Neural cell (in vitro differentiated cells): ENCODE results near the gene TMEM63B. TPM values are rescaled to one million over a fixed set of nuclear protein-coding genes. Genes with fewer than 3 reads are reported as not detected.

Source experiments
- H2AFZ ChIP-seq: fragments of 200-600, 300-800 bp; sonication (generic), shearing (Covaris generic); 2 replicates; pipeline ENCODE4 v1.6.0; 2014; ENCODE audit warnings: low read depth, mild to moderate bottlenecking, antibody characterized with exemption, low read length, moderate library complexity
- H3F3A ChIP-seq: fragments of 200-600 bp; shearing (Covaris generic); 2 replicates; pipeline ENCODE4 v1.6.1; 2016; ENCODE audit warnings: mild to moderate bottlenecking, moderate library complexity, mixed read lengths, antibody characterized with exemption, low read length; ENCODE audit not compliant: insufficient read depth, poor library complexity, severe bottlenecking
- H3K27ac ChIP-seq: fragments of 200-600, 300-800 bp; sonication (generic), shearing (Covaris generic); 2 replicates; pipeline ENCODE4 v1.5.1; 2014; ENCODE audit warnings: mild to moderate bottlenecking, low read length, moderate library complexity
- H3K27me3 ChIP-seq: fragments of 300-800, 200-600 bp; sonication (generic), shearing (Covaris generic); 2 replicates; pipeline ENCODE4 v1.6.0; 2014; ENCODE audit warnings: mild to moderate bottlenecking, low read depth, low read length, moderate library complexity; ENCODE audit not compliant: insufficient read depth
- H3K36me3 ChIP-seq: fragments of 300-800, 200-600 bp; sonication (generic), shearing (Covaris generic); 2 replicates; pipeline ENCODE4 v1.5.1; 2014; ENCODE audit warnings: mild to moderate bottlenecking, antibody characterized with exemption, low read length, moderate library complexity; ENCODE audit not compliant: insufficient read depth
- H3K4me2 ChIP-seq: fragments of 300-800, 200-600 bp; sonication (generic), shearing (Covaris generic); 2 replicates; pipeline ENCODE4 v1.6.0; 2014; ENCODE audit warnings: mild to moderate bottlenecking, low read length
- H3K4me3 ChIP-seq: fragments of 300-800, 200-600 bp; sonication (generic), shearing (Covaris generic); 2 replicates; pipeline ENCODE4 v1.5.1; 2014; ENCODE audit warnings: mild to moderate bottlenecking, low read length, moderate library complexity
- H3K79me2 ChIP-seq: fragments of 200-600 bp; shearing (Covaris generic); replicated peaks from 2 replicates; pipeline ENCODE4 v1.6.0; 2014; ENCODE audit warnings: mild to moderate bottlenecking, low read length, moderate library complexity; ENCODE audit not compliant: insufficient read depth
- H3K9ac ChIP-seq: fragments of 300-800, 200-600 bp; sonication (generic), shearing (Covaris generic); 2 replicates; pipeline ENCODE4 v1.6.1; 2016; ENCODE audit warnings: mild to moderate bottlenecking, low read length, mixed read lengths
- H3K9me2 ChIP-seq: fragments of 200-600 bp; shearing (Covaris generic); 2 replicates; pipeline ENCODE4 v1.6.1; 2016; ENCODE audit warnings: mild to moderate bottlenecking, low read length, mixed read lengths; ENCODE audit not compliant: insufficient read depth
- H3K9me3 ChIP-seq: fragments of 200-600, 300-800 bp; sonication (generic), shearing (Covaris generic); 2 replicates; pipeline ENCODE4 v1.6.1; 2016; ENCODE audit warnings: mild to moderate bottlenecking, mixed run types, low read length, moderate library complexity, mixed read lengths
- H4K20me1 ChIP-seq: fragments of 200-600 bp; shearing (Covaris generic); 2 replicates; pipeline ENCODE4 v1.6.1; 2016; ENCODE audit warnings: mild to moderate bottlenecking, mixed run types; ENCODE audit not compliant: insufficient read depth
- EP300 ChIP-seq: fragments of 450-650 bp; conservative IDR thresholded peaks from 2 replicates; pipeline ENCODE4 v1.6.1; 2014; ENCODE audit warnings: antibody characterized with exemption, mild to moderate bottlenecking, moderate library complexity; ENCODE audit not compliant: poor library complexity, severe bottlenecking
- EZH2 ChIP-seq: fragments of 200-600, 300-800 bp; shearing (Covaris generic), sonication (generic); IDR thresholded peaks from 2 replicates; pipeline ENCODE4 v1.6.1; 2014; ENCODE audit warnings: antibody characterized with exemption, low read length, borderline replicate concordance, mild to moderate bottlenecking; ENCODE audit not compliant: insufficient read depth, poor library complexity, severe bottlenecking
- MXI1 ChIP-seq: fragments of 450-650 bp; conservative IDR thresholded peaks from 2 replicates; pipeline ENCODE4 v1.6.1; 2014; ENCODE audit warnings: antibody characterized with exemption, mild to moderate bottlenecking; ENCODE audit not compliant: poor library complexity, severe bottlenecking
- POLR2AphosphoS5 ChIP-seq: IDR thresholded peaks from 2 replicates; pipeline ENCODE4 v1.6.1; 2012
- RAD21 ChIP-seq: fragments of 450-650 bp; conservative IDR thresholded peaks from 2 replicates; pipeline ENCODE4 v1.6.1; 2014; ENCODE audit warnings: antibody characterized with exemption, mild to moderate bottlenecking, moderate library complexity
- SMC3 ChIP-seq: fragments of 450-650 bp; conservative IDR thresholded peaks from 2 replicates; pipeline ENCODE4 v1.6.1; 2014; ENCODE audit warnings: antibody characterized with exemption, mild to moderate bottlenecking, moderate library complexity; ENCODE audit not compliant: poor library complexity
- TAF1 ChIP-seq: IDR thresholded peaks from 2 replicates; pipeline ENCODE4 v1.6.1; 2012; ENCODE audit warnings: low read depth
- polyA plus RNA-seq: library from polyadenylated mRNA; depleted of rRNA; stranded (reverse); fragments of >200 nt; gene quantifications from 2 replicates; pipeline ENCODE4 v1.2.3, GENCODE V29; 2014
- TF ChIP-seq, protein P1 (sequence below): fragments of 450-650 bp; IDR thresholded peaks from 2 replicates; pipeline ENCODE4 v1.5.1; 2014; ENCODE audit warnings: antibody characterized with exemption, mild to moderate bottlenecking, moderate library complexity; ENCODE audit not compliant: poor library complexity, severe bottlenecking
- TF ChIP-seq, protein P2 (sequence below): IDR thresholded peaks from 2 replicates; pipeline ENCODE4 v1.6.1; 2012; ENCODE audit warnings: borderline replicate concordance

Gene TMEM63B
- polyA plus RNA-seq, 1 donor from 2014 or later: 49.9 TPM

DNA sequence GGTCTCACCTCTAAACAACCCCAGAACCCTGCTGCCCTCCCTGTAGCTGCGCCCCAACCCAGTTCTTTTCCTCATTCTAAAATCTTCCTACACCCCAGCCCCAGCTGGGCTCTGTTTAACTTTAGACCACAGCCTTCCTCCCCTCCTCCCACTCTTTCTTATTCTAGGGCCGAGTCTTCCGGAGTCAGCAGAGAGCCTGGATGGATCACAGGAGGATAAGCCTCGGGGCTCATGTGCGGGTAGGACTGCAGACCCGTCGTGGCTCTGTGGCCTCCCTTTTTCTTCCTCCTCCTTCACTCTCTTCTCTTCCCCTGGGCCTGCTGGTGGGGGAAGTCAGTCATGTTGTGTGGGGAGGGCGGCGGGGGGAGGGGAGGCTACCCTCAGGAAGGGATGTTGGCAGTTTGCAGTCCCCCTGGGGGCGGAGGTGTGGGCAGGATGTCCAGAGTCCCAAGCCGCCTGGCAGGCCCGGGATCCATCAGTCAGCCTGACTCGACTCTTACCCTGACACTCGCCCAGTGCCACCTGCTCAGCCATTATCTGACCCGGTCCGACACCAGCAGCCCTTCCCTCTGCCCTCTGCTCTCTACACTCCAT is 39.3 kb downstream of the TMEM63B start:
- Histone ChIP-seq H3K27me3 (no peaks in the 10 kb centered on the region), H3K9ac (no peak overlapping the region), H3F3A (no peaks in the 10 kb centered on the region), H3K4me2 (no peak overlapping the region), H3K9me2 (no peaks in the 10 kb centered on the region), H3K36me3 (no peaks in the 10 kb centered on the region), H3K4me3 (no peak overlapping the region), H3K27ac (no peak overlapping the region), H2AFZ (no peak overlapping the region), H3K79me2 (no peaks in the 10 kb centered on the region), H4K20me1 (no peaks in the 10 kb centered on the region), H3K9me3 (no peaks in the 10 kb centered on the region)
- TF ChIP-seq, protein P1, sequence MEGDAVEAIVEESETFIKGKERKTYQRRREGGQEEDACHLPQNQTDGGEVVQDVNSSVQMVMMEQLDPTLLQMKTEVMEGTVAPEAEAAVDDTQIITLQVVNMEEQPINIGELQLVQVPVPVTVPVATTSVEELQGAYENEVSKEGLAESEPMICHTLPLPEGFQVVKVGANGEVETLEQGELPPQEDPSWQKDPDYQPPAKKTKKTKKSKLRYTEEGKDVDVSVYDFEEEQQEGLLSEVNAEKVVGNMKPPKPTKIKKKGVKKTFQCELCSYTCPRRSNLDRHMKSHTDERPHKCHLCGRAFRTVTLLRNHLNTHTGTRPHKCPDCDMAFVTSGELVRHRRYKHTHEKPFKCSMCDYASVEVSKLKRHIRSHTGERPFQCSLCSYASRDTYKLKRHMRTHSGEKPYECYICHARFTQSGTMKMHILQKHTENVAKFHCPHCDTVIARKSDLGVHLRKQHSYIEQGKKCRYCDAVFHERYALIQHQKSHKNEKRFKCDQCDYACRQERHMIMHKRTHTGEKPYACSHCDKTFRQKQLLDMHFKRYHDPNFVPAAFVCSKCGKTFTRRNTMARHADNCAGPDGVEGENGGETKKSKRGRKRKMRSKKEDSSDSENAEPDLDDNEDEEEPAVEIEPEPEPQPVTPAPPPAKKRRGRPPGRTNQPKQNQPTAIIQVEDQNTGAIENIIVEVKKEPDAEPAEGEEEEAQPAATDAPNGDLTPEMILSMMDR: no peak
- no peak for TF ChIP-seq EZH2
- TF ChIP-seq EP300: no peak
- no peak for TF ChIP-seq TAF1

DNA sequence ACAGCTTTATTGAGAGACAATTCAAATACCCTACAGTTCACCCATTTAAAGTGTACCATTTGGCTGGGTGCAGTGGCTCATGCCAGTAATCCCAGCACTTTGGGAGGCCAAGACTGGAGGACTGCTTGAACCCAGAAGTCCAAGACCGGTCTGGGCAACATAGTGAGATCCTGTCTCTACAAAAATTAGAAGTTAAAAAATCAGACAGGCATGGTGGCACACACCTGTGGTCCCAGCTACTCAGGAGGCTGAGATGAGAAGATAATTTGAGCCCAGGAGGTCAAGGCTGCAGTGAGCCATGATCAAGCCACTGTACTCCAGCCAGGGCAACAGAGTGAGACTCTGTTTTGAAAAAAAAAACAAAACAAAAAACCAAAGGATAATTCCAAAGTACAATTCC is 40.2 kb downstream of the TMEM63B start:
- H2AFZ ChIP-seq: no peak overlapping the region
- H3K27ac ChIP-seq: no peak overlapping the region
- H3K36me3 ChIP-seq: no peaks in the 10 kb centered on the region
- TF ChIP-seq SMC3 (no peak), RAD21 (no peak), TAF1 (no peak)
- TF ChIP-seq, protein P2, sequence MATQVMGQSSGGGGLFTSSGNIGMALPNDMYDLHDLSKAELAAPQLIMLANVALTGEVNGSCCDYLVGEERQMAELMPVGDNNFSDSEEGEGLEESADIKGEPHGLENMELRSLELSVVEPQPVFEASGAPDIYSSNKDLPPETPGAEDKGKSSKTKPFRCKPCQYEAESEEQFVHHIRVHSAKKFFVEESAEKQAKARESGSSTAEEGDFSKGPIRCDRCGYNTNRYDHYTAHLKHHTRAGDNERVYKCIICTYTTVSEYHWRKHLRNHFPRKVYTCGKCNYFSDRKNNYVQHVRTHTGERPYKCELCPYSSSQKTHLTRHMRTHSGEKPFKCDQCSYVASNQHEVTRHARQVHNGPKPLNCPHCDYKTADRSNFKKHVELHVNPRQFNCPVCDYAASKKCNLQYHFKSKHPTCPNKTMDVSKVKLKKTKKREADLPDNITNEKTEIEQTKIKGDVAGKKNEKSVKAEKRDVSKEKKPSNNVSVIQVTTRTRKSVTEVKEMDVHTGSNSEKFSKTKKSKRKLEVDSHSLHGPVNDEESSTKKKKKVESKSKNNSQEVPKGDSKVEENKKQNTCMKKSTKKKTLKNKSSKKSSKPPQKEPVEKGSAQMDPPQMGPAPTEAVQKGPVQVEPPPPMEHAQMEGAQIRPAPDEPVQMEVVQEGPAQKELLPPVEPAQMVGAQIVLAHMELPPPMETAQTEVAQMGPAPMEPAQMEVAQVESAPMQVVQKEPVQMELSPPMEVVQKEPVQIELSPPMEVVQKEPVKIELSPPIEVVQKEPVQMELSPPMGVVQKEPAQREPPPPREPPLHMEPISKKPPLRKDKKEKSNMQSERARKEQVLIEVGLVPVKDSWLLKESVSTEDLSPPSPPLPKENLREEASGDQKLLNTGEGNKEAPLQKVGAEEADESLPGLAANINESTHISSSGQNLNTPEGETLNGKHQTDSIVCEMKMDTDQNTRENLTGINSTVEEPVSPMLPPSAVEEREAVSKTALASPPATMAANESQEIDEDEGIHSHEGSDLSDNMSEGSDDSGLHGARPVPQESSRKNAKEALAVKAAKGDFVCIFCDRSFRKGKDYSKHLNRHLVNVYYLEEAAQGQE: no peak
- no peaks in the 10 kb centered on the region for H3K9me2 ChIP-seq
- H3K79me2 ChIP-seq: no peaks in the 10 kb centered on the region
- no peak overlapping the region for H3K9ac ChIP-seq
- no peaks in the 10 kb centered on the region for H3F3A ChIP-seq
- H3K27me3 ChIP-seq: no peaks in the 10 kb centered on the region
- no peak overlapping the region for H3K4me3 ChIP-seq
- no peaks in the 10 kb centered on the region for H3K9me3 ChIP-seq
- H3K4me2 ChIP-seq: no peak overlapping the region
- no peaks in the 10 kb centered on the region for H4K20me1 ChIP-seq

DNA sequence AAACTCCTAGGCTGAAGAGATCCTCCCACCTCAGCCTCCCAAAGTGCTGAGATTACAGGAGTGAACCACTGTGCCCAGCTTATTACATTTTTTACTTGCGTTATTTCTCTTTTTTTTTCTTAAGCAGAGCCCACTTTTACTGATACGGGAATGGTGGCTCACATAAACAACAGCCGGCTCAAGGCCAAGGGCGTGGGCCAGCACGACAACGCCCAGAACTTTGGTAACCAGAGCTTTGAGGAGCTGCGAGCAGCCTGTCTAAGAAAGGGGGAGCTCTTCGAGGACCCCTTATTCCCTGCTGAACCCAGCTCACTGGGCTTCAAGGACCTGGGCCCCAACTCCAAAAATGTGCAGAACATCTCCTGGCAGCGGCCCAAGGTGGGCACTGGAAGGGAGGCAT is 41.8 kb downstream of the TMEM63B start:
- no peaks in the 10 kb centered on the region for H3F3A ChIP-seq
- H3K4me3 ChIP-seq: no peak overlapping the region
- no peaks in the 10 kb centered on the region for H3K9me3 ChIP-seq
- no peak overlapping the region for H3K9ac ChIP-seq
- no peaks in the 10 kb centered on the region for H3K27me3 ChIP-seq
- TF ChIP-seq RAD21: no peak
- TF ChIP-seq EP300: no peak
- TF ChIP-seq, protein P2: no peak
- no peak for TF ChIP-seq TAF1
- no peak for TF ChIP-seq EZH2
- TF ChIP-seq, protein P1: no peak
- no peak for TF ChIP-seq POLR2AphosphoS5
- no peak for TF ChIP-seq SMC3
- no peak for TF ChIP-seq MXI1
- no peaks in the 10 kb centered on the region for H3K36me3 ChIP-seq
- no peaks in the 10 kb centered on the region for H3K79me2 ChIP-seq
- H3K9me2 ChIP-seq: no peaks in the 10 kb centered on the region
- no peaks in the 10 kb centered on the region for H4K20me1 ChIP-seq
- H3K4me2 ChIP-seq: no peak overlapping the region
- H3K27ac ChIP-seq: no peak overlapping the region
- H2AFZ ChIP-seq: no peak overlapping the region
